ENCODE results near the gene C19orf38. TPM values are rescaled to one million over a fixed set of nuclear protein-coding genes. Genes with fewer than 3 reads are reported as not detected.

The C19orf38 gene
- not detected for total RNA-seq

- ATAC-seq, result peak; percentile 10
Observed at GRCh38 chr19:10848230-10848856, at the start of gene C19orf38. Gene C19orf38 (plus strand): TSS chr19:10848415. CDS start chr19:10848509, 94 bp downstream.

DNA sequence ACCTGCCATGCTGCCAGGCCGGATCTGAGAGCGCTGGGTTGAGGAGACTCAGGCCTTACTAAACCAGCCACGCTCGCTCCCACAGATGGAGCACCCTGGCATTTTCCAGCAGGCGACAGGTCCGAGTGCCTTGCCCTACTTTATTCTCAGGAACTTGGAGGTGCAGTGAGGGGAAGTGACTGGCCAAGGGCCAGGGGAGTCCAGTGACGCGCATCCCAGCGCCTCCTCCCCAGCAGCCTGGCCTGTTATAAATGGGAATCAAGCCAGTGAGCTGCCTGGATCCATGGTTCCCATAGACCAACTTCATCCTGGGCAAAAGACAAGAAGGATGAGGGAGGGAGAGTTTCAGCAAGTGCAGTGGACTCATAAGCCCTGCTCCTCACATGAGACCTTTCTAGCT lies 47.7 kb upstream of the C19orf38 start:
- no peak for ATAC-seq

DNA sequence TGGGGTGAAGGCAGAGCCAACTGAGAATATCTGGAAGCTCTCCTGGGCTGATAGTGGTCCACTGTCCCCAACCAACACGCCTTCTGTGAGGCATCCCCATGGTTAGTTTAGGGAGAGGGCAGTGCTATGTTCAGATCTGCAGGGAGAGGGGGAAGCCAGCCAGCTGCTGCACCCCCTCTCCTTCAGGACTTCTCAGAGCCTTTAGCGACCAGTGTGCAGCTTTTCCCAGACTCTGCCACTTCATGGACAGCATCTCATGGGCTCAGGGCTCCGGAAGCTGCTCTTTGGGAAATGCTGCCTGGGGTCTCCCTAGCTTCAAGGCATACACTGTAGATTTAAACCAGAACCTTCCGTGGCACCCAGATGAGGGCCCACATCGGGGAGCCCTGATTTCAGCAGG lies 45.7 kb upstream of the C19orf38 start:
- ATAC-seq, result no peak

DNA sequence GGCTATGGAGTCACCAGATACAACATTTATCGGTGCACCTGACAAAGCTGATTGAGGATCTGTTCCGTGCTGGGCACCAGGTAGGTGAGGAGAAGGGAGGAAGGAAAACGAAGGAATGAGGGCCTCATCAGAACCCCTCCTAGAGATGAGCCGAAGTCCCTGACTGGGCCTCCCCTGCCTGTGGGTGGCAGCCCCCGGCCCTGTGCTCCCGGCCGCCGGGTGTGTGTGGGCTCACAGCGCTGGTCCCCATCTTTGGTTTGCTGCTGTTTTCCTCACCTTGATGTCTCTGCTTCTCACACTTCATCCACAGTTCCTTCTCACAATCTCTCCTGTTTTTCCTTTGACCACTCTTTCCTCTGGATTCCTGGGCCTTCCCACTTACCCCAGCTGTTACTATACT lies 45.0 kb upstream of the C19orf38 start:
- ATAC-seq, result no peak

DNA sequence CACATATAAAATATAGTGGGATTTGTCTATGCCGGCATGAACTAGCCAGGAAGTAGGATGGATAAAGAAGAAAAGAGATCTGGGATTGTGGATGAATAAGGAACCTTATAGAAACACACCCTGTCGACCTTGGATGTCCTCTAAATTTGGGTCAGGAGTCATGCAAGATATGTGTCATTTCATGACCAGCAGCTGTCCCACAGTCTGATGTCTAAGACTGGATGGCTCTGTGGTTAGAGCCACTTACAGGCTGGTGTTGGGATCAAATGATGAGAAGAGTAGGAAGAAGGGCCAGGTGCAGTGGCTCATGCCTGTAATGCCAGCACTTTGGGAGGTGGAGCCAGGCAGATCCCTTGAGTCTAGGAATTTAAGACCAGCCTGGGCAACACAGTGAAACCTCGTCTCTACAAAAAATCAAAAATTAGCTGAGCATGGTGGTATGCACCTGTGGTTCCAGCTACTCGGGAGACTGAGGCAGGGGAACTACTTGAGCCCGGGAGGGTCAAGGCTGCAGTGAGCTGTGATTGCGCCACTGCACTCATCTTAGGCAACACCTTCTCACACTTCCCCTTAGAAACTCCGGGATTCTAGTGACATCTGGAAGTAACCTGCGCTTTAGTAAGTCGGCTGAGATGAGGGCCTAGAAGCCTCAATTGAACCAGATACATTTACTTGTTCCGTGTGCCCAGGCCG lies 43.0 kb upstream of the C19orf38 start:
- ATAC-seq, result no peak

GRCh38 chr19:10805758-10806247 lies 42.4 kb upstream of the C19orf38 start:
- ATAC-seq, result no peak

DNA sequence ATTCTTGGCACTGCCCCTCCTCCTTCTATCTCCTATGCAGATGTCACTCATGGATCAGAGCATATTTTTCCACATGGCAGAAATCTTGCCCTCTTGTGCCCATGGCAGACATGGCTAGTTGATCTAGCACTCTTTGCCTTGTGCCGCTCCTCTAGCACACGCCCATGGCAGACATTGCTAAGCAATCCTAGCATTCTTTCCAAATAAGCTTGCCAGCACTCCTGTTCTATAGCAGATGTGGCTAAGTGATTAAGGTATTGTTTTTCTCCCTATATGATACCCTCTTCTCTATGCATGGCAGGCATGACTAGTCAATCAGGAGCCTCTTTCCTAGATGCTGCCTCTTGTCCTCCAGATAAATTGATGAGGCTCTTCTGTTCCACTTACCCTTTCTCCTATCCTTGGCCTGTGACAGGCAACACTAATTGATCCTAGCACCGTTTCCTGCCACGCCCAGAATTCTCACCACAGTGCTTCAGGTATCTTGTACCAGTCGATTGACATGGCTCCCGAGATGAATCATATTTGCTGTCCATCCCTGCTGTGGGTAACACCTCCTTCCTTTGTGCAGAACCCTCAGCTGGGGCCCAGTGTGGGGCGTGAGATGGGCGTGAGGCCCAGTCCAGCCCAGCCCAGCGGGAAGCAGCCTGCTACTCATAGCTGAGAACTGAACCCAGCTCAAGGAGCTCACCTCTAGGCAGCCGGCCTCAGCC lies 39.1 kb upstream of the C19orf38 start:
- ATAC-seq, result peak; percentile 93

GRCh38 chr19:10809651-10810285 lies 38.4 kb upstream of the C19orf38 start:
- ATAC-seq, result peak; percentile 5

GRCh38 chr19:10811391-10812111 lies 36.7 kb upstream of the C19orf38 start:
- ATAC-seq, result no peak

DNA sequence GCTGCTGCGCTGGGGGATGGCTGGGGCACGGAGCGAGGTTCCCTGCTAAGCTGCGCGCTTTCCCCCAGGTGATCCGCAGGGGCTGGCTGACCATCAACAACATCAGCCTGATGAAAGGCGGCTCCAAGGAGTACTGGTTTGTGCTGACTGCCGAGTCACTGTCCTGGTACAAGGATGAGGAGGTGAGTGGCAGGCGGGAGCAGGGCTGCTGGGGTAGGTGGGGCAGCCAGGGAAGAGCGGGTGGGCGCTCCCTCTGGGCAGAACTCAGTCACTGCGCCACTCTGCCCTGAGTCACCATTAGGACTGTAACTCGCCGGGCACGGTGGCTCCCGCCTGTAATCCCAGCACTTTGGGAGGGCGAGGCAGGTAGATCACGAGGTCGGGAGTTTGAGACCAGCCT lies 36.0 kb upstream of the C19orf38 start:
- no peak for ATAC-seq

GRCh38 chr19:10812902-10813404 lies 35.3 kb upstream of the C19orf38 start:
- ATAC-seq, result no peak

DNA sequence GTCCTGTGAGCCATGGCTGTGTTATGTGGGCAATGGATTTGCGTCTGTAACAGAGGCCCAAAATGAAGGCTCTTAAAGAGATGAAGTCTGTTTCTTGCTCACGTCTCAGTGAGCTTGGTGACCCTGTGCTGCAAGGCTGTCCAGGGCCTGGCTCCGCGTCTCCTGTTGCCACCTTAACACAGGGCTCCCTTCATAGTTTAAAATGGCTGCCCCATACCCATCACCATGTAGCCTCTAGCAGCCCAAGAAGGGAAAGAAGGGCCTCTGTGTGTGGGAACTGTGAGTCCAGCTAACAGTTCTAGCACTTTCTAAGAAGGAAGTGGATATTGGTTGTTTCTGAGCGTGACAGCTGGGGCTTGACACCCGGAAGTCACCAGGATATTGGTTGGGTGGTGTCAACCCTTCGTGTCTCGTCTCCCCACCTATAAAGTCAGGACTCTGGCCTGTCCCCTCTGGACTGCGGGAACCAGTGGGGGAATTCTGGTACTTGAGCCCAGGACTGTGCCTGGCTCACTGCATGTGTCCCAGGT lies 33.1 kb upstream of the C19orf38 start:
- ATAC-seq, result no peak

DNA sequence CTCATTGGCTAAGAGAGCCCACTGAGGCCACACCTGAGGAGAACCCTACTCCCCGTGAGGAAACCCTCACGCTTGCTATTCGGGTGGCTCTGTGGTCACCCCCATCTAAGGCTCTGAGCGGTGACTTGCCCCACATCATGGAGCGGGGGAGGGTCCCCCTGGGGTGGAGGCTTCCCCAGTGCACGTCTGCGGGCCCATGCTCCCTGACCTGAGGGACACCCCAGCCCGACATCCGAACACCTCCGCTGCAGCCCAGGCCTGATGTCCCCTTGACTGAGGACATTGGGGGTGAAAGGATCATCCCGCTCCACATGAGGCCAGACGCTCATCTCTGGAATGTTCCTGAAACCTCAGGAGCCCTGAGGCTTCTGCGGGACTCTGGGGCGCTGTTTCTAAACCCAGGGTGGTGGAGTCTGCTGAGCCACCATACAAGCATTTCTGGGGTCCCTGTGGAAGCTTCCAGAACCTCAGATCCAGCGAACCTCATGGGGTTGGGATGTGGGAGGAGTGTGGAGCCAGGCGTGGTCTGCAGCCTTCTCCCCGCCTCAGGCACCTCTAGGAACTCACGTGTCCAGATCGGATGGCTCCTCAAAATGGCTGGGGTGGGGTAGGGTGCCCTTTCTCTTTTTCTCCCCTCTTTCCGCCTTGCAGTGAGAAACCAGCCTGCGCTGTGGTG lies 32.1 kb upstream of the C19orf38 start:
- no peak for ATAC-seq

GRCh38 chr19:10816691-10817090 lies 31.5 kb upstream of the C19orf38 start:
- no peak for ATAC-seq

DNA sequence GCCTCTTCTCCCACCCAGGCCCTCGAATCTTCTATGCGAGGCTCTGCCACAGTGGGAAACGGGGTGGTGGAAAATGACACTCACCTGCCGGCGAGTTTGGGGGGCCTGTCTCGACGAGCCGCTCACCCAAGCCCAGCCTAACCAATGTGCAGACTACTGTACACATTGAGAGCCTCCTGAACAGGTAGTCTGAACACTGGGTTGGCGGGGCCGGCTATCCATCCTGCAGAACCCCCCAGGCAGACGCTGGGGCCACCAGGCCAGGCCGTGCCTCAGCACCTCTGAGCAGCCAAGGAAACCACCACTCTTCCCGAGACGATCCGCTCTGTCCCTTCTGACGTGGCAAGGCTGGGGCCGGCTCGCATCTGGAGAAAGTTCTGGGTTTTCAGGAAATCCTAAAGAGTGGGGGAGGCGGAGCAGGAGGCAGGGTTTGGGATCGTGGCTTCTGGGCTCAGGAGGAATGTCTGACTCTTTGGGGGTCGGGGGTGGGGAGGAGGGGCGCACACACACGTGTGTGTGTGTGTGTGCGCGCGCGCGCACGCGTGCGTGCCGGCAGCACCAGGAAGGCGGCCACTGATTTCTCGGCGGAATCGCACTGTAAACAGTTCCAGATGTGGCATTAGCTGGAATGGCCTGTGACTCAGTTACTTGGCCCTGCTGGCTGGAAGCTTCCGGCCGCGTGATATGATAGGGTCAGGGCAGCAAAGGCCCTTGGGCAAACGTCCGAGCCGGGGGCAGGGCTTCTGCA lies 30.8 kb upstream of the C19orf38 start:
- ATAC-seq, result no peak

DNA sequence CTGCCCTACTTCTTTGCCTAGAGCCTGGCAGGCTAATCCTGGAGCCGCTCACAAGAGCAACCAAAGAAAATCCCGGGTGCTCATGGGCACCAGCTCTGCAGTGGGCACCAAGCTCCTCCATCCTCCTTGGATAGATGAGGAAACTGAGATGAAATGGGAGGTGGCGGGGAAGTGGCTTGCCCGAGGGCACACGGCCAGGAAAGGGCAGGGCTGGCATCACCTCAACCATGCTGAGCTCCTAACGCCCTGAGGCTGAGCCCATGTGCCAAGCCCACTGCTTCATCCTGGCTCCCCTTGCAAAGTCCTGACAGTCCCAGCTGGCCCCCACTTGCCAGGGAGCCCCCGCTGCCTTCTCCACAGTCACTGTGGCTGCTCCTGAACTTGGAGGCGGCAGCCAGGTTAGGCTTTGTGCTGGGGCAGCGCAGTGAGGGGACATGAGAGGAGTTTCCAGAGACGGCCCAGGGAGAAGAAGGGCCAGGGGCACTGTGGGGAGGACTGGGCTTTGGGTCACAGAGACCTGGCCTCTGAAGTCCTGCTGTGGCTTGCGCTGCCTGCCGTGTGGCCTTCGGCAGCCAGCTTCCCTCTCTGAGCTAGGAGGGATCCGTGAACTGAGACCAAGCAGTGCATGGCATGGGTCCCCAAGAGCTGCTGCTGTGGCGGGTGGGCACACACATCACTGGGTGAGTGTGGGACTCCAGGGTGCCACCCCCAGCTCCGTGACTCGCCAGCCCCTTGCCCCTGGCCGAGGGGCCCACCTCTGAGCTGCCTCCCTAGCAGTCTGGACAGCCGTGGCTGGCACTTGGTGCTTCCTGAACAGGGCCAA lies 29.7 kb upstream of the C19orf38 start:
- no peak for ATAC-seq

DNA sequence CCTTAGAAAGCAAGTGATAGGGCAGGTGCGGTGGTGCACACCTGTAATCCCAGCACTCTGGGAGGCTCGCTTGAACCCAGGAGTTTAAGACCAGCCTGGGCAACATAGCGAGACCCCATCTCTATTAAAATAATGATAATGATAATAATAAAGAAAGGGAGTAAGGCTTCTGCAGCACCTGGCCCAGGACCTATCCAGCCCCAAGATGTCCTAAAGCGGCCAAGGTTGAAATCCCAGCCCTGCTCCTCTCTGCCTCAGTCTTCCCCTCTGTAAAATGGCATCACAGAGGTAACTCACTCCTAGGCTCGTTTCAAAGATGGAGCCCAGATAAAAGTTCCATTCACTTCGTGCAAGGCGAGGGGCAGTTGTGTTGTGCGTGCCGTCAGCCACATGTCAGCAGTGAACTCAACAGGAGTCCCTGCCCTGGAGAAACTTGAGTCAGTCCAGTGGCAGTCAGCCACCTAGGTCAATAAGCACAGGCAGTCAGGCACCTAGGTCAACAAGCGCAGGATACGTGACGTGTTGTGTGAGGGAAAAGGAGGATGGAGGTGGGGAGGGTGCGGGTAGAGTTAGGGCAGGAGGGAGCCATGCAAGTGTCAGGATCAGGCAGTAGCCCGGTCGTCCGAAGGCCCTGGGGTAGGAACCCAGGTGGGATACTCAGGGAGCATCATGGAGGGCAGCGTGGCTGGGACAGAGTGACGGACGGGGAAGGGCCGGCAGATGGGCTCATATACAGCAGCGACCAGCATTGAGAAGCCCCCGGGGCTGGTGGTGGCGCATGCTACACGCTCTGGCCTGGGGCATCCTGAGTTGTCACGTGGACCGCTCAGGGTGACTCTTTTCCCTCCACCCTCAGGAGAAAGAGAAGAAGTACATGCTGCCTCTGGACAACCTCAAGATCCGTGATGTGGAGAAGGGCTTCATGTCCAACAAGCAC lies 28.8 kb upstream of the C19orf38 start:
- ATAC-seq, result no peak

DNA sequence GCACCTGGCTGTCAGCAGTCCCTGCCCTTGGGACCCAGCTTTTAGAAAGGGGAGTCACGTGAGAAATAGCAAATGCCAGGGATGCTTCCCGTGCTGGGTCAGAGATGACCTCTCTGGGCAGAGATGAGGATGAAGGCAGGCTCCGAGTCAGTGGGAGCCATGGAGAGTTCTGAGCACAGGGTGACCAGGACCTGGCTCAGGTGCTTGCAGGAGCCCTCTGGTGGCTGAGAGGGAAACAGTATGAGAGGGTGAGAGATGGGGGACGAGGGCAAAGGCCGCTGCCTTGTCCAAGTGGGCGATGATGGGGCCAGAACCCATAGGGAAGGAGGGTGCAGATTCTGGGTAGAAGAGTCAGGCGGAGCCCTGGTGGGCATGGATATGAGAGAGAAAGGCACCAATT lies 28.0 kb upstream of the C19orf38 start:
- ATAC-seq, result no peak

DNA sequence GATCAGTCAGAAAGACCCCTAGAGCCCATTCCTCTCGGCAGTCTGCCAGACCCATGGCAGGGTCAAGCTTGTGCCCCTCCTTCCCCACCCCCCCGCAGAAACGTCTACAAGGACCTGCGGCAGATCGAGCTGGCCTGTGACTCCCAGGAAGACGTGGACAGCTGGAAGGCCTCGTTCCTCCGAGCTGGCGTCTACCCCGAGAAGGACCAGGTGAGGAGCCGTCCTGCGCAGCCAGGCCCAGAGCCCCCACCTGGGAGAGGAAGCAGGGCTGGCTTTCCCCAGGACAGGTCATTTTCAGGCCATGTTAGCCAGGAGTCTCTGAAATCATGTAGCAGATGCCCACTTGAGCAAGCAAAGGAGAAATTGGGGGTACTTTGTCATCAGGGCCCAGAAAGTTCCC lies 24.5 kb upstream of the C19orf38 start:
- ATAC-seq, result no peak
